Esophagus squamous epithelium (tissue), 4 donors: ENCODE results near the gene EGFL7.

Source experiments
- POLR2A ChIP-seq, 4 donors: fragments of 450-650 bp; IDR thresholded peaks; one replicate each; pipeline ENCODE4 v1.6.1; 2017; ENCODE audit warnings: antibody characterized with exemption in 4 of 4, mild to moderate bottlenecking in 4 of 4, moderate library complexity in 3 of 4
- TF ChIP-seq, protein P1 (sequence below), 6 experiments: fragments of 450-650 bp in 4 of 6; fragments of 200-600 bp in 2 of 6; sonication (generic) in 2 of 6; IDR thresholded peaks; one replicate each; pipeline ENCODE4 v1.5.1; 2016 to 2019; ENCODE audit warnings: antibody characterized with exemption in 6 of 6, mild to moderate bottlenecking in 4 of 6, moderate library complexity in 4 of 6

GRCh38 chr9:136651860-136652259, 10.9 kb upstream of the EGFL7 start:
- TF ChIP-seq, protein P1, sequence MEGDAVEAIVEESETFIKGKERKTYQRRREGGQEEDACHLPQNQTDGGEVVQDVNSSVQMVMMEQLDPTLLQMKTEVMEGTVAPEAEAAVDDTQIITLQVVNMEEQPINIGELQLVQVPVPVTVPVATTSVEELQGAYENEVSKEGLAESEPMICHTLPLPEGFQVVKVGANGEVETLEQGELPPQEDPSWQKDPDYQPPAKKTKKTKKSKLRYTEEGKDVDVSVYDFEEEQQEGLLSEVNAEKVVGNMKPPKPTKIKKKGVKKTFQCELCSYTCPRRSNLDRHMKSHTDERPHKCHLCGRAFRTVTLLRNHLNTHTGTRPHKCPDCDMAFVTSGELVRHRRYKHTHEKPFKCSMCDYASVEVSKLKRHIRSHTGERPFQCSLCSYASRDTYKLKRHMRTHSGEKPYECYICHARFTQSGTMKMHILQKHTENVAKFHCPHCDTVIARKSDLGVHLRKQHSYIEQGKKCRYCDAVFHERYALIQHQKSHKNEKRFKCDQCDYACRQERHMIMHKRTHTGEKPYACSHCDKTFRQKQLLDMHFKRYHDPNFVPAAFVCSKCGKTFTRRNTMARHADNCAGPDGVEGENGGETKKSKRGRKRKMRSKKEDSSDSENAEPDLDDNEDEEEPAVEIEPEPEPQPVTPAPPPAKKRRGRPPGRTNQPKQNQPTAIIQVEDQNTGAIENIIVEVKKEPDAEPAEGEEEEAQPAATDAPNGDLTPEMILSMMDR (IDR thresholded peaks at IDR 0.05): no peak
- TF ChIP-seq POLR2A (IDR thresholded peaks at IDR 0.05): no peak
